H1 (cell line): ENCODE results near the gene KLHL35. TPM values are rescaled to one million over a fixed set of nuclear protein-coding genes. Genes with fewer than 3 reads are reported as not detected.
A peak's percentile ranks its signal among the peaks of the same experiment; 100 is the strongest.

Experiments used
- CTCF ChIA-PET: fragments of 300-600 bp; sonication (Branson Sonifier 250); formaldehyde crosslinking; loops from one replicate; lab custom pipeline; 2021; ENCODE audit not compliant: partially characterized antibody; lab: Charles Lee
- POLR2A ChIA-PET: fragments of 300-600 bp; sonication (Branson Sonifier 250); formaldehyde crosslinking; loops from one replicate; lab custom pipeline; 2021; ENCODE audit warnings: inconsistent platforms; ENCODE audit not compliant: partially characterized antibody; lab: Charles Lee
- DNase-seq, 2 experiments: peaks; one replicate each; pipeline versions ENCODE4 v3.0.0 to v3.0.0-alpha.2; 2010 to 2022; ENCODE audit warnings: low spot score in 2 of 2, low read depth in 1 of 2, mixed read lengths in 1 of 2
- FAIRE-seq: peaks from 2 replicates; lab custom pipeline; 2011; peaks lifted over from hg19 to GRCh38; lab: Jason Lieb, UNC
- H2AFZ ChIP-seq: 2 replicates; pipeline ENCODE4 v1.8.1; 2012; ENCODE audit warnings: low read length, inconsistent platforms
- H2AK5ac ChIP-seq: 2 replicates; pipeline ENCODE4 v1.6.1; 2013; ENCODE audit warnings: low read depth, low read length
- H2BK120ac ChIP-seq: replicated peaks from 2 replicates; pipeline ENCODE3; 2013; ENCODE audit warnings: low read depth, low read length, inconsistent platforms
- H2BK12ac ChIP-seq: 2 replicates; pipeline ENCODE4 v1.6.1; 2013; ENCODE audit warnings: low read depth, low read length
- H2BK15ac ChIP-seq: 2 replicates; pipeline ENCODE4 v1.6.1; 2013; ENCODE audit warnings: low read length
- H2BK20ac ChIP-seq: 2 replicates; pipeline ENCODE4 v1.6.1; 2013; ENCODE audit warnings: low read length
- H2BK5ac ChIP-seq: 2 replicates; pipeline ENCODE4 v1.6.1; 2013; ENCODE audit warnings: low read depth, low read length
- H3K14ac ChIP-seq: 2 replicates; pipeline ENCODE4 v1.6.1; 2013; ENCODE audit warnings: inconsistent platforms; ENCODE audit not compliant: insufficient read length
- H3K18ac ChIP-seq: 2 replicates; pipeline ENCODE4 v1.6.1; 2013; ENCODE audit warnings: low read length; ENCODE audit errors: extremely low read depth
- H3K23ac ChIP-seq: 2 replicates; pipeline ENCODE4 v1.6.1; 2013; ENCODE audit warnings: inconsistent platforms; ENCODE audit not compliant: insufficient read length
- H3K23me2 ChIP-seq: 2 replicates; pipeline ENCODE4 v1.6.1; 2013; ENCODE audit warnings: low read depth, low read length
- H3K27ac ChIP-seq: 2 replicates; pipeline ENCODE4 v1.6.1; 2011; ENCODE audit warnings: low read depth, low read length, inconsistent platforms
- H3K27me3 ChIP-seq, 4 experiments: replicated peaks in 1 of 4; 1 replicate in 1 of 4; 2 replicates in 3 of 4; pipeline versions ENCODE4 v1.6.1 to v1.8.1; 2011 to 2013; ENCODE audit warnings: low read length in 3 of 4, mild to moderate bottlenecking in 3 of 4, inconsistent platforms in 2 of 4, mixed read lengths in 2 of 4, moderate library complexity in 1 of 4; ENCODE audit not compliant: control insufficient read depth in 3 of 4, insufficient read depth in 3 of 4; ENCODE audit errors: extremely low read depth in 1 of 4
- H3K36me3 ChIP-seq, 4 experiments: 2 replicates each; pipeline versions ENCODE4 v1.6.1 to v1.8.1; 2011 to 2013; ENCODE audit warnings: mild to moderate bottlenecking in 4 of 4, low read length in 3 of 4, moderate library complexity in 2 of 4, control low read depth in 1 of 4, inconsistent platforms in 1 of 4; ENCODE audit not compliant: insufficient read depth in 4 of 4, control insufficient read depth in 2 of 4
- H3K4ac ChIP-seq: replicated peaks from 2 replicates; pipeline ENCODE3; 2013; ENCODE audit warnings: low read length, low read depth, mixed read lengths, inconsistent platforms; ENCODE audit not compliant: insufficient read length
- H3K4me1 ChIP-seq, 4 experiments: replicated peaks in 1 of 4; 1 replicate in 1 of 4; 2 replicates in 3 of 4; pipeline versions ENCODE4 v1.6.1 to v1.8.1; 2011 to 2013; ENCODE audit warnings: low read length in 3 of 4, inconsistent platforms in 2 of 4, mixed read lengths in 1 of 4; ENCODE audit not compliant: insufficient read depth in 4 of 4, control insufficient read depth in 3 of 4
- H3K4me2 ChIP-seq, 2 experiments: 2 replicates each; pipeline versions ENCODE4 v1.6.1 to v1.8.1; 2011 to 2013; ENCODE audit warnings: low read depth in 2 of 2, low read length in 2 of 2, control low read depth in 1 of 2, inconsistent platforms in 1 of 2, mild to moderate bottlenecking in 1 of 2; ENCODE audit not compliant: insufficient read depth in 1 of 2
- H3K4me3 ChIP-seq, 4 experiments: fragments of 200-600, 300-600 bp in 1 of 4; sonication (generic), shearing (Covaris generic), sonication (Bioruptor Twin) in 1 of 4; 2 replicates each; pipeline versions ENCODE4 v1.5.1 to v1.8.1; 2011 to 2016; ENCODE audit warnings: low read length in 4 of 4, low read depth in 3 of 4, control low read depth in 2 of 4, inconsistent platforms in 2 of 4, mild to moderate bottlenecking in 2 of 4, mixed read lengths in 1 of 4, moderate library complexity in 1 of 4; ENCODE audit not compliant: insufficient read depth in 2 of 4; ENCODE audit errors: extremely low read depth in 1 of 4
- H3K56ac ChIP-seq: replicated peaks from 2 replicates; pipeline ENCODE3; 2013; ENCODE audit warnings: low read depth, mild to moderate bottlenecking, mixed read lengths, low read length, inconsistent platforms; ENCODE audit not compliant: insufficient read length
- H3K79me1 ChIP-seq: 2 replicates; pipeline ENCODE4 v1.6.1; 2013; ENCODE audit warnings: low read depth, low read length, control low read depth
- H3K79me2 ChIP-seq, 2 experiments: 2 replicates each; pipeline versions ENCODE4 v1.6.1 to v1.8.1; 2012 to 2013; ENCODE audit warnings: low read length in 2 of 2, mild to moderate bottlenecking in 2 of 2, inconsistent platforms in 1 of 2; ENCODE audit not compliant: insufficient read depth in 2 of 2, control insufficient read depth in 1 of 2
- H3K9ac ChIP-seq, 4 experiments: replicated peaks in 1 of 4; 1 replicate in 1 of 4; 2 replicates in 3 of 4; pipeline versions ENCODE4 v1.6.1 to v1.8.1; 2011 to 2013; ENCODE audit warnings: low read depth in 3 of 4, low read length in 3 of 4, control low read depth in 2 of 4, mild to moderate bottlenecking in 2 of 4, moderate library complexity in 2 of 4, inconsistent platforms in 1 of 4; ENCODE audit errors: extremely low read depth in 1 of 4
- H3K9me3 ChIP-seq, 2 experiments: 2 replicates each; pipeline versions ENCODE4 v1.6.1 to v1.8.1; 2012 to 2013; ENCODE audit warnings: mild to moderate bottlenecking in 2 of 2, moderate library complexity in 2 of 2, control low read depth in 1 of 2, inconsistent platforms in 1 of 2, low read depth in 1 of 2, low read length in 1 of 2, mixed read lengths in 1 of 2; ENCODE audit not compliant: insufficient read depth in 2 of 2
- H4K20me1 ChIP-seq, 2 experiments: replicated peaks in 1 of 2; 2 replicates each; pipeline versions ENCODE3 to v1.8.1; 2011 to 2013; ENCODE audit warnings: inconsistent platforms in 2 of 2, low read length in 2 of 2, mild to moderate bottlenecking in 1 of 2; ENCODE audit not compliant: insufficient read depth in 2 of 2, control insufficient read depth in 1 of 2
- H4K5ac ChIP-seq: 2 replicates; pipeline ENCODE4 v1.6.1; 2013; ENCODE audit warnings: low read length, low read depth, mixed read lengths, inconsistent platforms; ENCODE audit not compliant: insufficient read length
- H4K8ac ChIP-seq: 2 replicates; pipeline ENCODE4 v1.8.0; 2013; ENCODE audit warnings: mild to moderate bottlenecking, moderate library complexity, low read length, inconsistent platforms; ENCODE audit not compliant: insufficient read depth; ENCODE audit errors: extremely low read depth
- H4K91ac ChIP-seq: replicated peaks from 2 replicates; pipeline ENCODE3; 2013; ENCODE audit warnings: low read length, mixed read lengths, inconsistent platforms; ENCODE audit not compliant: insufficient read length
- RAD21 ChIP-seq, 2 experiments: IDR thresholded peaks in 1 of 2; conservative IDR thresholded peaks in 1 of 2; 2 replicates each; pipeline ENCODE4 v1.6.1; 2011; ENCODE audit warnings: low read depth in 2 of 2, low read length in 2 of 2, improper control_type of control experiment in 1 of 2, inconsistent platforms in 1 of 2, mild to moderate bottlenecking in 1 of 2, moderate library complexity in 1 of 2
- SP4 ChIP-seq: IDR thresholded peaks from 2 replicates; pipeline ENCODE4 v1.6.1; 2012; ENCODE audit warnings: low read length, inconsistent platforms
- WGBS, 2 experiments: shearing (Covaris generic) in 1 of 2; methylation state at CpG; one replicate each; pipeline versions ENCODE4 v1.1.6 to v1.1.7; 2013 to 2015; ENCODE audit warnings: low lambda C conversion rate in 2 of 2, mixed read lengths in 2 of 2, inconsistent platforms in 1 of 2, low coverage in 1 of 2, missing lambda C conversion rate in 1 of 2; ENCODE audit not compliant: insufficient replicate concordance in 2 of 2, insufficient coverage in 1 of 2, insufficient read length in 1 of 2; ENCODE audit errors: extremely low coverage in 1 of 2, missing lambda C conversion rate in 1 of 2; 5-methylcytosine and 5-hydroxymethylcytosine counted together
- polyA plus RNA-seq, 7 experiments: library from polyadenylated mRNA; depleted of rRNA in 3 of 7; stranded (reverse) in 5 of 7; unstranded in 2 of 7; fragments of >200 nt in 5 of 7; fragments of 200-250 nt in 2 of 7; gene quantifications; 1 replicate in 5 of 7; 2 replicates in 1 of 7; 4 replicates in 1 of 7; pipeline versions ENCODE4 v1.2.1 to v1.2.3, GENCODE V29; 2011 to 2013; ENCODE audit warnings: missing spikeins in 2 of 7, mixed read lengths in 2 of 7
- total RNA-seq: library from RNA; stranded (reverse); fragmentation: NEBNext Ultra II Directional; extraction: Animal tissue kit (Norgen Biotek cat#: 25700); gene quantifications from 2 replicates; pipeline ENCODE4 v1.2.1, GENCODE V29; 2021

Gene KLHL35
- total and polyA plus RNA-seq, 2 of the 8 experiments (the other 6 are each of a cell fraction or from before 2014, with no cell fraction given): 0.35 to 0.41 TPM

- Histone ChIP-seq H2BK5ac (no peak overlapping the region), H2AK5ac (no peak overlapping the region; the same call in 1 of the 2 replicates), H3K79me2 (no peaks in the 10 kb centered on the region), H3K9me3 (no peaks in the 10 kb centered on the region), H3K56ac (no peak overlapping the region), H2BK120ac (no peak overlapping the region), H3K23ac (no peak overlapping the region), H3K4me1 (peaks cover 0 to 3% (median 0%) of the 10 kb centered on the region in 4 experiments; a peak in 3 of 7 replicates), H2BK20ac (no peak overlapping the region), H4K5ac (no peak overlapping the region), H3K4ac (no peak overlapping the region), H3K27ac (no peak overlapping the region), H2AFZ (peak overlapping the region; percentile 98), H3K18ac (no peak overlapping the region), H3K9ac (no peak overlapping the region), H4K20me1 (no peaks in the 10 kb centered on the region), H3K23me2 (no peaks in the 10 kb centered on the region), H2BK15ac (no peak overlapping the region; the same call in 1 of the 2 replicates), H4K8ac (no peak overlapping the region), H3K4me3 (no peak overlapping the region), H3K36me3 (no peaks in the 10 kb centered on the region), H3K27me3 (no peaks in the 10 kb centered on the region), H3K14ac (no peak overlapping the region), H2BK12ac (0 out of 2 replicates have a peak overlapping the region, but pooled peaks have one; percentile 11), H3K79me1 (no peaks in the 10 kb centered on the region), H3K4me2 (no peak overlapping the region), H4K91ac (peak overlapping the region; percentile 11)
- POLR2A ChIA-PET: interaction anchor here (1.4 to 20.0 kb wide), 4 partner anchors 8 to 58 kb away, joined by 3 to 269 read pairs (median 6); partner anchors contain the start of gene RPS3
- no peak for DNase-seq
- no peak for FAIRE-seq
- no peak for TF ChIP-seq SP4
- no peak for TF ChIP-seq RAD21 (IDR thresholded peaks at IDR 0.05 in 1 of 2, conservative IDR thresholded peaks at IDR 0.05 in 1 of 2; ENCODE audit: low read depth in 2 of 2, low read length in 2 of 2)
- CTCF ChIA-PET: interaction anchor here (0.7 to 16.6 kb wide), 44 partner anchors 8 to 330 kb away, joined by 3 to 327 read pairs (median 8); partner anchors contain the start of genes GDPD5 and RPS3
- 87% methylated on average over 11 of the region's 11 CpGs; no CpG with 5 or more reads in 1 of the 2 experiments for WGBS, 2 experiments
These were observed 43.8 kb downstream of the KLHL35 start for GRCh38 chr11:75389276-75389605.
